ENCODE data around the gene UBE2N. TPM values are rescaled to one million over a fixed set of nuclear protein-coding genes. Genes with fewer than 3 reads are reported as not detected.

Gene UBE2N
- total RNA-seq, 4 donors from 2014 or later: 26.5 to 46.8 (median 30.5) TPM

- no peak for ATAC-seq
- TF ChIP-seq CTCF (IDR thresholded peaks at IDR 0.05 in 4 of 5, conservative IDR thresholded peaks at IDR 0.05 in 1 of 5) (no peak), POLR2A (IDR thresholded peaks at IDR 0.05) (no peak)
- intact Hi-C loops (cut with DNase I; ENCODE audit: low total_unique reads) (no loop called here), in situ Hi-C loops (cut with MboI; ENCODE audit: low sequenced_read_pairs in 4 of 4) (no loop called here)
- Histone ChIP-seq H3K9me3 (no peaks in the 10 kb centered on the region), H3K27me3 (no peaks in the 10 kb centered on the region), H3K4me3 (no peak overlapping the region), H3K27ac (no peak overlapping the region), H3K4me1 (peaks cover 8 to 21% of the 10 kb centered on the region in 2 donors), H3K36me3 (no peaks in the 10 kb centered on the region)
- no peak for DNase-seq
Observed at GRCh38 chr12:93369505-93369904, 72.2 kb downstream of the UBE2N start.

- no peak overlapping the region for H3K27ac ChIP-seq
- intact Hi-C loops (cut with DNase I; ENCODE audit: low total_unique reads): no loop called here
- DNase-seq: no peak
- TF ChIP-seq POLR2A (IDR thresholded peaks at IDR 0.05): no peak
- TF ChIP-seq CTCF (IDR thresholded peaks at IDR 0.05 in 4 of 5, conservative IDR thresholded peaks at IDR 0.05 in 1 of 5): no peak
- H3K9me3 ChIP-seq: no peaks in the 10 kb centered on the region
- in situ Hi-C loops (cut with MboI; ENCODE audit: low sequenced_read_pairs in 4 of 4): no loop called here
- ATAC-seq: no peak
- no peaks in the 10 kb centered on the region for H3K36me3 ChIP-seq
- peaks cover 2 to 13% of the 10 kb centered on the region in 2 donors for H3K4me1 ChIP-seq
- no peak overlapping the region for H3K4me3 ChIP-seq
- H3K27me3 ChIP-seq: no peaks in the 10 kb centered on the region
Observed at GRCh38 chr12:93368766-93369165, 73.0 kb downstream of the UBE2N start.

- Histone ChIP-seq H3K27ac (peak overlapping the region in 2 of 4 donors; percentile 11 to 29), H3K9me3 (no peaks in the 10 kb centered on the region), H3K4me1 (peaks cover 1 to 17% of the 10 kb centered on the region in 2 donors), H3K4me3 (no peak overlapping the region), H3K36me3 (no peaks in the 10 kb centered on the region), H3K27me3 (no peaks in the 10 kb centered on the region)
- ATAC-seq: peak; percentile 42 to 78
- TF ChIP-seq POLR2A (IDR thresholded peaks at IDR 0.05) (no peak), CTCF (IDR thresholded peaks at IDR 0.05 in 4 of 5, conservative IDR thresholded peaks at IDR 0.05 in 1 of 5) (no peak)
- in situ Hi-C loops (cut with MboI; ENCODE audit: low sequenced_read_pairs in 4 of 4): no loop called here
- DNase-seq: peak in 1 of 2 donors; percentile 20
- intact Hi-C loops (cut with DNase I; ENCODE audit: low total_unique reads): no loop called here
Observed at GRCh38 chr12:93366422-93366821, 75.3 kb downstream of the UBE2N start.

GRCh38 chr12:93365616-93366405, 75.9 kb downstream of the UBE2N start:
- in situ Hi-C loops (cut with MboI; ENCODE audit: low sequenced_read_pairs in 4 of 4): no loop called here
- DNase-seq (no peak), ATAC-seq (no peak)
- H3K4me3 ChIP-seq: no peak overlapping the region
- H3K4me1 ChIP-seq: peaks cover 7 to 23% of the 10 kb centered on the region in 2 donors
- no peaks in the 10 kb centered on the region for H3K27me3 ChIP-seq
- TF ChIP-seq POLR2A (IDR thresholded peaks at IDR 0.05): no peak
- no peaks in the 10 kb centered on the region for H3K9me3 ChIP-seq
- intact Hi-C loops (cut with DNase I; ENCODE audit: low total_unique reads): no loop called here
- H3K36me3 ChIP-seq: no peaks in the 10 kb centered on the region
- peak overlapping the region in 1 of 4 donors; percentile 11 for H3K27ac ChIP-seq

- intact Hi-C loops (cut with DNase I; ENCODE audit: low total_unique reads): loop anchor here (5.0 kb wide), 1 partner anchor 122 kb away; no protein-coding TSS in a partner anchor
- no peak for TF ChIP-seq CTCF (IDR thresholded peaks at IDR 0.05 in 4 of 5, conservative IDR thresholded peaks at IDR 0.05 in 1 of 5)
- TF ChIP-seq POLR2A (IDR thresholded peaks at IDR 0.05): no peak
- H3K9me3 ChIP-seq: no peaks in the 10 kb centered on the region
- H3K36me3 ChIP-seq: no peaks in the 10 kb centered on the region
- H3K27ac ChIP-seq: peak overlapping the region in 2 of 4 donors; percentile 82 to 83
- H3K4me1 ChIP-seq: peaks cover 18 to 29% of the 10 kb centered on the region in 2 donors
- no peaks in the 10 kb centered on the region for H3K27me3 ChIP-seq
- DNase-seq: no peak
- H3K4me3 ChIP-seq: no peak overlapping the region
- no peak for ATAC-seq
- in situ Hi-C loops (cut with MboI; ENCODE audit: low sequenced_read_pairs in 4 of 4): no loop called here
Observed at GRCh38 chr12:93363841-93364297, 77.9 kb downstream of the UBE2N start.

Data from gastrocnemius medialis (tissue), 4 donors.